ENCODE measurements around the gene SSNA1. TPM values are rescaled to one million over a fixed set of nuclear protein-coding genes. Genes with fewer than 3 reads are reported as not detected.

SSNA1 gene, protein sequence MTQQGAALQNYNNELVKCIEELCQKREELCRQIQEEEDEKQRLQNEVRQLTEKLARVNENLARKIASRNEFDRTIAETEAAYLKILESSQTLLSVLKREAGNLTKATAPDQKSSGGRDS
- 72.2 and 73.2 TPM in 2 replicates for total RNA-seq

DNA sequence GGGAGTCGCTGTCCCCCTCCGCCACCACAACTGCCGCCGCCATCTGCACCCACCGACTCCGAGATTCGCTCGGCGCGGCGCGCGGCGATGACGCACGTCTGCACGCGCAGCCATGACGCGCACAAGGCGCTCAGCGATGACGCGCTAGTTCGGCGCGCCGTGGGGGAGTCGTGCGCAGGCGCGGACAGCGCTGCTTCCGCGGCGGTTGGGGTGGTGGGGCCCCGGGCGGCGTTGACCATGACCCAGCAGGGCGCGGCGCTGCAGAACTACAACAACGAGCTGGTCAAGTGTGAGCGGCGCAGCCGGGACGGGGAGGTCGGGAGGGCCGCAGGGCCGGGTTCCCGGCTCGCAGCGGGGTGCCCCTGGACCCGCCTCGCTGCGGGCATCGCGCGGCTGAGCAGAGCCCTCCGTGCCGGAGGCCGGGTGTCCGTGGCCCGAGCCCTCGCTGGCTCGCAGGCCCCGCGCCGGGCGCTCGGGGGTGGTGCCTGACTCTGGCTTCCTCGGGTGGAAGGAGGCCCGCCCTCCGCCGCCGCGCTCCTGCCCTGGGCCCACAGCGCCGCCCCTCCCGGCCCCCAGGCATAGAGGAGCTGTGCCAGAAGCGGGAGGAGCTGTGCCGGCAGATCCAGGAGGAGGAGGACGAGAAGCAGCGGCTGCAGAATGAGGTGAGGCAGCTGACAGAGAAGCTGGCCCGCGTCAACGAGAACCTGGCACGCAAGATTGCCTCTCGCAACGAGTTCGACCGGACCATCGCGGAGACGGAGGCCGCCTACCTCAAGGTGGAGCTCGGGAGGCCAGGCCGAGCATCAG is at the start of gene SSNA1, which contains the start of gene ANAPC2:
Gene SSNA1 (plus strand): TSS at position 187 of the 807 bp plus-strand sequence. CDS start 51 bp downstream, at position 238.
Gene ANAPC2 (minus strand): TSS at position 71 of the 807 bp plus-strand sequence. CDS start 28 bp downstream, at position 43.

DNA sequence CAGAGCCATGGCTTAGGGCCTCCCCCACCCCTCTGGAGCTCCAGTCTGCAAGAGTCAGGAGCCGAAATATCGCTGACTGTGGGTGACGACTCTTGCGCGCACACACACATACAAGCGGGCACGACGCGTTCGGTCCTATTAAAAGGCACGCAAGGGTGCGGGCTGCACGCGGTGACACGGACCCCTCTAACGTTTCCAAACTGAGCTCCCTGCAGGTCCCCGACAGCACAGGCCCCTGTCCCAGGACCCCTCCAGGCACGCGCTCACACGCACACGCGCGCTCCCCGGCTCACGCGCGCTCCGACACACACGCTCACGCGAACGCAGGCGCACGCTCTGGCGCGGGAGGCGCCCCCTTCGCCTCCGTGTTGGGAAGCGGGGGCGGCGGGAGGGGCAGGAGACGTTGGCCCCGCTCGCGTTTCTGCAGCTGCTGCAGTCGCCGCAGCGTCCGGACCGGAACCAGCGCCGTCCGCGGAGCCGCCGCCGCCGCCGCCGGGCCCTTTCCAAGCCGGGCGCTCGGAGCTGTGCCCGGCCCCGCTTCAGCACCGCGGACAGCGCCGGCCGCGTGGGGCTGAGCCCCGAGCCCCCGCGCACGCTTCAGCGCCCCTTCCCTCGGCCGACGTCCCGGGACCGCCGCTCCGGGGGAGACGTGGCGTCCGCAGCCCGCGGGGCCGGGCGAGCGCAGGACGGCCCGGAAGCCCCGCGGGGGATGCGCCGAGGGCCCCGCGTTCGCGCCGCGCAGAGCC is 49.6 kb upstream of the SSNA1 start, which contains the start of gene GRIN1:
Gene GRIN1 (plus strand): TSS at position 433 of the 746 bp plus-strand sequence. CDS start 333 bp downstream, outside the sequence.

DNA sequence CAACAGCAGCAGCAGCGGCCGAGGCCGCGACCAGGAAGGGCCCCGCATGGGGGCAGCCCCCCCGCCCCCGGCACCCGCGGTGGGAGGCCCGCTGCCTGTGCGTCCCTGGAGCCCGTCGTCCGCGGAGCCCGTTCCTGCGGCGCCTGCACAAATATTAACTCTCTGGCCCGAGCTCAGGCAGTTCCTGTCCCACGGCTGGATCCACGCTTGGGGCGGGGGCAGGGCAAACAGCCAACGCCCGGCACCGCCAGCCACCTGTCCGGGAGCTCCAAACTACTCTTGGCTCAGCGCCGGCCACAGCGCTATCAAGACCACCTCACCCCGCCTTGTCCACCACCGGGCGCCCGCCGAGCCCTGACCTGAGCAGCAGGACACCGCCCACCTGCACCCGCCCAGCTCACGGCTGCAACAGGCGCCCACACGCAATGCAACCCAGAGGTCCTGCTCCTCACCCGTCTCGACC is 18.5 kb upstream of the SSNA1 start, which contains the start of gene LRRC26:
Gene LRRC26 (minus strand): TSS at position 156 of the 463 bp plus-strand sequence. CDS start 108 bp downstream, at position 48.

DNA sequence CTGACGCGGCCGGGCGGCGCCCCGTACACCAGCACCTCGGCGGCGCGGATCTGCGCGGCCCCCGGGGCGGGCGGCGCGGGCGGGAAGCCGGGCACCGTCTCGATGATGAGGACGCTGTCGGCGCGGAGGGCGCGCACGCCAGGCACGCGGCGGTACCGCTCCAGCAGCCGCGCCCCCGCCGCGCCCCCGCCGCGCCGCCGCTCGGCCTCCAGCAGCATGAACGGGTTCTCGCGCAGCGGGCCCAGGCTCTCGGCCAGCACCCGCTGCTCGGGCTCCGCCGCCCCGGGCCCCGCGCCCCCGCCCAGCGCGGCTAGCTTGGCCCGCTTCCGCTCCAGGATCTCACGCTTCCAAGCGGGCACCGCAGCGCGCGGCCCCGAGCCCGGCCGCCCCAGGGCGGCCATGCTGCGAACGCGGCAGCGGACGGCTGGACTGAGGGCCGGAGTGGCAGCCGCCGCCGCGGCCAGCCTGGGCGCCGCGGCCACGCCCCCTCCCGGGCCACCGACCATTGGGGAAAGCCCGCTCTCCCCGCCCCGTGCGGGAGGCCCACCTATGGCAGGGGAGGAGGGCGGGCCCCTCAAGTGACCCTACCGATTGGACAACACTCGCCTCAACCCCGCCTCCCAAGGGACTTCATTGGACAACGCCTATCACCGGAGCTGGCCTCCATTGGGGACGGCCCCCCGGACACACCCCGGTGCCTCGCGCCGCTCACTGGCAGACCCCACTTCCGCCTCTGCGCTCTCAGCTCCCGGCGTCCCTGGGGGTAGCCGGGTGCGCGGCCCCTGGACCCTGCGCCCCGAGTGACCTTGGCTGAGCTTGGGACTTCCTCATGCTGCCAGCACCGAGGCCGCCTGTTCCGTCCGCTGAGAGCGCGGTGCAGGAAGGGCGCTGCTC is 12.1 kb downstream of the SSNA1 start, which contains the start of gene TPRN:
Gene TPRN (minus strand): TSS at position 431 of the 894 bp plus-strand sequence. CDS start 30 bp downstream, at position 401.

DNA sequence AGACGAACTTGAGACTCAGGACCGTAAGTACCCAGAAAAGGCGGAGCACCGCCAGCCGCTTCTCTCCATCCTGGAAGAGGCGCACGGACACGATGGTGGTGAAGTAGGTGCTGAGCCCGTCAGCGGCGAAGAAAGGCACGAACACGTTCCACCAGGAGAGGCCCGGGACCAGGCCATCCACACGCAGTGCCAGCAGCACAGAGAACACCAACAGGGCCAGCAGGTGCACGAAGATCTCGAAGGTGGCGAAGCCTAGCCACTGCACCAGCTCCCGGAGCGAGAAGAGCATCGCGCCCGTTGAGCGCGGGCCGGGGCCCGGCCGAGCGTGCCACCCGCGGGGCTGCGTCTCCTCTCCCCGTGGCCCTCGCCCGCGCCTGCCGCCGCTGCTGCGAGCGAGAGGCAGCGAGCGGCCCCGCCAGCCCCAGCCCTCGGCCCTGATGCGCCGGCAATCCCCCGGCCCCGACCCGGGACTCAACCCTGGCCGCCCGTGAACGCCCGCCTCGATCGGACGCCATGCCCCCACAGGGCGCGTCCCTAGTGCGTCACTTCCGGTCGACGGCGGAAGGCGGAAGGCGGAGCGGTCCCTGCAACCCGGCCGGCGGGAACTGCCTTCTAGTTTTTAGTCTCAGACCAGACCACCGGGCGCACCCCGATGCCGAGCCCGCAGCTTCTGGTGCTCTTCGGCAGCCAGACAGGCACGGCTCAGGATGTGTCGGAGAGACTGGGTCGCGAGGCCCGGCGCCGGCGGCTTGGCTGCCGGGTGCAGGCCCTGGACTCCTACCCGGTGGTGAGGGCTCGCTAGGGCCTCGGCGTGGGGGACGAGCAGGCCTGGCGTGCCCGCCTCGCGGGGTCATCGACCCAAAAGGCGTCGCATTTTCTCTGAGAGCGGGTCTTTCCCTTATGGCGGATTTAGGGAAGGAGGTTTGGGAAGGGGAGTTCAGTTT is 16.9 kb downstream of the SSNA1 start, which contains the start of the genes NDOR1 and TMEM203:
Gene NDOR1 (plus strand): TSS at position 575 of the 944 bp plus-strand sequence. CDS start 78 bp downstream, at position 653.
Gene TMEM203 (minus strand): TSS at position 523 of the 944 bp plus-strand sequence. CDS start 234 bp downstream, at position 289.

DNA sequence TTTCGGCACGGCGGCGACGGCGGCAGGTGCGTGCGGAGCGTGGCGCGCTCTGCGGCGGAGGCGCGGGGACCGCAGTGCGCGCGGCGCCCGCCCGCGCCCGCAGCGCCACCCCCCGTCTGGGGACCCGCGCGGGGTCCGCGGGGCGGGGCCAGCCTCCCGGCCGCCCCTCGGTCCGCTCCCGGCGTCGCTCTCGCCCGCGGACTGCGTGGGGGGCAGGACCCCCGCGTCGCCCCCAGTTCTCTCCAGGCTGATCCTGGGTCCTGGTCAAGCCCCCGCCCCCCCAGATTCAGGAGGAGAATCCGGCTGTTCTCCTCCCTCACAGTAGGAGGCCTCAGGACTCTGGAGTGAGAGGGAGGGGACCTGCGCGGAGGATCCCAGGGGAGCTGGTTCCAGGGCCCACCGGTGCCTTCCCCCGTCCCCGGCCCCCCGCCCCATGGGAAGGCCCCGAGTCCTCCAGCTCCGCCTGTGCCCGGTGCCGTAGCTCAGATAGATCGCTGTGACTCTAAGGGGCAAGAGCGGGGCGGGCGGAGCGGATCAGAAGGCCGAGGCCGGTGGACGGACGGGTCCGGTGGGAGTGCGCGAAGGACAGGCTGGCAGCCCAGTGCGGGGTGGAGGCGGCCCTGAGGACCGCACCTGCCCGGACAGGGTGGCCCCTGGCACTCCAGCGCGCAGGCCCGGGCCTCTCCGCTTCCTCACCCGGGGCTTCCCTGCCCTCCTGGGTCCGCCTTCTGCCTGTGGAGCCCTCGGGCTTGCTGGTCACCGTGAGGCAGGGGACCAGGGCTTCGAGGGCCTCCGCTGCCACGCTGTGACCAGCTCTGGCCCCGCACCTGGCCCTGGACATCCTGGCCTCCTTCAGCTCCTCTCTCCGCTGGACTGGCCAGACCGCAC is 34.0 kb downstream of the SSNA1 start, which contains the start of gene RNF208:
Gene RNF208 (minus strand): TSS at position 51 of the 888 bp plus-strand sequence. CDS start 1,028 bp downstream, outside the sequence.

DNA sequence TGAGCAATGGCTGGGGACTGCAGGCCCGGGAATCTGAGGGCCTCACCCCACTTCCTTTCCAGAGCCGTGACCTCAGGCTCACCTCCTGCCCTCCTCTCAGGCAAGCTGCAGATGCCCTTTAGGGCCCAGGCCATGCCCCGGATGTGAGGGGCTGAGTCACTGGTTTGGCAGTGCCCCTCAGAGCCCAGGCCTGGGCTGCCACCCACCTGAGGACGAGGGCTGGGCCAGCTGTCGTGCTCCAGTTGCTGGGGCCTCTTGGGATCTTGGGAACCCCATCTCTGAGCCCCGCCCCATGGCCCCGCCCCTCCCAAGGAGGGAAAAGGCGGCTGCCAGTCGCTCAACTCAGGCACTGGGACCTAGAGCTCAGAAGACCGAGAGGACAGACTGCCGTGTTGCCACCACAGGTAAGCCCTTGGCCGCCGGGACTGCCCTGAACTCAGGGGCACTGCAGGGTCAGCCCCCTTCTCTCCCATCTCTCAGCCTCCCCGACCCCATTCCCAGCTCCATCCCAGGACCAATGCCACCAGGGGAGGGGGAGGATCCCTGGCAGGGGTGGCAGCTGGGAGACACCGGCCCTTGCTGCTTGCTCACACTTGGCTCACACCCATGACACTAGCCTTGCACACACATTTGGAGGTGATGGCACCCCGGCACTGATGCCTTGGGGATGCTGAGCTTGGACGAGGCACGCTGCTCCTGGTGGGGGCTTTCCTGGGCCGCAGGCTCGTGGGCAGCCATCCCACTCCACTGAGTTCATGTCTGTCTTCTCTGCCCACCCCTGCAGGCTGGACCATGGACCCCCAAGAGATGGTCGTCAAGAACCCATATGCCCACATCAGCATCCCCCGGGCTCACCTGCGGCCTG is 36.6 kb downstream of the SSNA1 start, which contains the start of gene CYSRT1:
Gene CYSRT1 (plus strand): TSS at position 345 of the 865 bp plus-strand sequence. CDS start 448 bp downstream, at position 793.

DNA sequence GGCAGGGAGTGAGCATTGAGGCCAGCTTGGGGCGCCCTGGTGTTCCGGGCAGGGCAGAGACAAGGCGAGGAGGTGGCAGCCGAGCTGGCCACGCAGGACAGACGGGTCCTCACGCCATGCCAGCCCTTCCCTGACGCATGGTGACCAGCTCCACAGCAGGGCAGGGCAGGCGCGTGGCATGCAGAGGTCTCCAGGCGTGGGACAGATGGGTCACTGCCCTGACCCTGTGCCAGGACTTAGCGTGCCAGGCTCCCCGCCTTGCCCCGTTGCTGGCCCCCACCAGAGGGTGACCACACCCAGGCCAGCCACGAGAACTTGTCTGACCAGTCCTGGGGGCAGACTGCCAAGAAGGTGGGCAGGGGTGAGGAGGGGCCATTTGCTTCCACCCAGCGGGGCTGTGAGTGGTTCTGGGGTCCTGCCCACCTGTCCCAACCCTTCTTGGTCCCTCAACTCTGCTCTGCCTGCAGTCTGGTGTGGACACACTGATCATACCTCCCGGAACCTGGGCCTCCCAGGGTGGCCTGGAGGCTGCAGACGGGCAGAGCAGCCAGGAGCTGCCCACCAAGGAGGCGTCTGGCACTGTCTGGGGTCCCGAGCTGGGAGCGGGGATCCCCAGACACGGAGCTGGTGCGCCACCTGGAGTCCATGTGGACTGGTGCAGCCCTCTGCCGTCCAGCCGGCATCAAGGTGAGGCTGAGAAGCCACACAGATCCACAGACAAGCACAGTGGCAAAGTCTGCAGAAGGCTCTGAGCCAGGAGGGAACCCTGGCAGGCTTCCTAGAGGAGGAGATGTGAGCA is 38.8 kb downstream of the SSNA1 start, which contains the start of gene RNF224:
Gene RNF224 (plus strand): TSS at position 449 of the 799 bp plus-strand sequence. CDS start 834 bp downstream, outside the sequence.

DNA sequence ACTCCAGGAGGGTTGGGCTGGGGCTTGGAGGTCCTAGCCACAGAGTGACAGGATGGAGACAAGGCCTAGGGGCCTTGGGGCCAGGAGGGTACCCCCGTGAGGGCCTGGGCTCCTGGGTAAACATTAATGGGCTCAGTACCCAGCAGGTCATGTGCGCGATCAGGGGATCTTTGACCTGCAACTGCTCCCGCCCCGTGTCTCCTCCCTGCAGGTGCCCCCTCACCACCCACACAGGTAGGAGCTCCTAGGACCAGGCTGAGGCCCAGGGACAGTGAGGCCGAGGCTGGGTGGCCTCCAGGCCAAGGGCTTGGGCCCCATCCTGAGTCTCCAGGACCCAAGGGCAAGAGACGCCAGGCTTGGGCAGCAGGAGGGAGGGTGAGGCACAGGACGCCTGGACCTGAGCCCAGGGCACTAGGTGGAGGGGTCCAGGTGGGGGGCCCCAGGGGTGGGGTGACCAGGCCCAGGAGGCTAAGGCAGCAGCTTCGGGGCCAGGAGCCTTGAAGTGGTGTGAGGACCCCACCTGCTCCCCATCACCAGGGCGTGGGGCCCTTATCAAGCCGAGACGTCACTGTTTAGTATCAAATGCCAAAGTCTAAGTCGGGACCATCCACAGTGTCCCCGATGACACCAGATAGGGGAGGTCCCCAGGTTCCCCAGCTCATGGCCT is 42.4 kb downstream of the SSNA1 start, which contains the start of gene SLC34A3:
Gene SLC34A3 (plus strand): TSS at position 197 of the 667 bp plus-strand sequence. CDS start 802 bp downstream, outside the sequence.

Small RNA genes lying within 50 kb of the gene (small RNA-seq; reads per million reads assigned to genes)
- not detected for gene MIR3621

Other genes starting within 250 kb of the SSNA1 start
- 112 and 219 TPM in 2 replicates for gene FBXW5, start 243.9 kb upstream of the SSNA1 start, total RNA-seq
- gene C8G, start 243.4 kb upstream of the SSNA1 start, total RNA-seq = 0.98 and 3.9 TPM in 2 replicates
- 1.1 TPM in 1 of 2 replicates, not detected in the other for gene LCN12, start 236.4 kb upstream of the SSNA1 start, total RNA-seq
- gene PTGDS, start 211.2 kb upstream of the SSNA1 start, total RNA-seq = 0.76 and 2.0 TPM in 2 replicates
- not detected in 2 replicates for gene LCNL1, start 205.7 kb upstream of the SSNA1 start, total RNA-seq
- 11.0 and 16.8 TPM in 2 replicates for gene PAXX, start 196.3 kb upstream of the SSNA1 start, total RNA-seq
- 328 and 397 TPM in 2 replicates for gene CLIC3, start 192.1 kb upstream of the SSNA1 start, total RNA-seq
- 11.6 and 15.3 TPM in 2 replicates for gene ABCA2, start 160.4 kb upstream of the SSNA1 start, total RNA-seq
- gene FUT7, start 156.6 kb upstream of the SSNA1 start, total RNA-seq = not detected in 2 replicates
- under 0.01 and 0.22 TPM in 2 replicates for gene NPDC1, start 142.5 kb upstream of the SSNA1 start, total RNA-seq
- gene ENTPD2, start 134.6 kb upstream of the SSNA1 start, total RNA-seq = 0.11 TPM in 1 of 2 replicates, not detected in the other
- 2.4 and 5.4 TPM in 2 replicates for gene SAPCD2, start 118.1 kb upstream of the SSNA1 start, total RNA-seq
- gene UAP1L1, start 111.2 kb upstream of the SSNA1 start, total RNA-seq = 12.6 and 15.5 TPM in 2 replicates
- 70.3 and 93.4 TPM in 2 replicates for gene MAN1B1, start 101.7 kb upstream of the SSNA1 start, total RNA-seq
- 52.1 and 108 TPM in 2 replicates for gene DPP7, start 73.9 kb upstream of the SSNA1 start, total RNA-seq
- under 0.01 TPM in 1 of 2 replicates, not detected in the other for gene GRIN1, start 49.5 kb upstream of the SSNA1 start, total RNA-seq
- not detected in 2 replicates for gene LRRC26, start 18.6 kb upstream of the SSNA1 start, total RNA-seq
- gene TMEM210, start 16.6 kb upstream of the SSNA1 start, total RNA-seq = not detected in 2 replicates
- 28.3 and 48.3 TPM in 2 replicates for gene ANAPC2, start 116 bp upstream of the SSNA1 start, total RNA-seq
- 8.4 and 12.2 TPM in 2 replicates for gene TPRN, start 12.1 kb downstream of the SSNA1 start, total RNA-seq
- 34.5 and 35.0 TPM in 2 replicates for gene TMEM203, start 17.0 kb downstream of the SSNA1 start, total RNA-seq
- gene NDOR1, start 17.0 kb downstream of the SSNA1 start, total RNA-seq = 7.3 and 7.9 TPM in 2 replicates
- under 0.01 TPM in 1 of 2 replicates, not detected in the other for gene RNF208, start 33.6 kb downstream of the SSNA1 start, total RNA-seq
- gene CYSRT1, start 36.5 kb downstream of the SSNA1 start, total RNA-seq = 0.39 and 1.1 TPM in 2 replicates
- gene RNF224, start 38.8 kb downstream of the SSNA1 start, total RNA-seq = 0.76 and 2.0 TPM in 2 replicates
- gene SLC34A3, start 42.2 kb downstream of the SSNA1 start, total RNA-seq = 0.11 and 0.39 TPM in 2 replicates
- 76.2 and 226 TPM in 2 replicates for gene TUBB4B, start 52.6 kb downstream of the SSNA1 start, total RNA-seq
- not detected in 2 replicates for gene STPG3, start 62.6 kb downstream of the SSNA1 start, total RNA-seq
- gene NELFB, start 66.7 kb downstream of the SSNA1 start, total RNA-seq = 50.3 and 57.0 TPM in 2 replicates
- gene TOR4A, start 89.0 kb downstream of the SSNA1 start, total RNA-seq = 18.1 and 25.5 TPM in 2 replicates
- not detected in 2 replicates for gene NRARP, start 113.6 kb downstream of the SSNA1 start, total RNA-seq
- gene EXD3, start 234.5 kb downstream of the SSNA1 start, total RNA-seq = 3.6 and 10.6 TPM in 2 replicates
- 0.39 and 0.43 TPM in 2 replicates for gene NOXA1, start 234.7 kb downstream of the SSNA1 start, total RNA-seq

Measured in placental epithelial cell (primary cell).